Activated naive CD4-positive, alpha-beta T cell (primary cell): ENCODE results near the gene PPP5C.
"Not testable (repeated sequence)": the region's sequence is repeated elsewhere in the genome, so short reads cannot be mapped to it uniquely, and the experiment has no call there.

ENCODE experiments used
- DNase-seq, 4 experiments: peaks; one replicate each; lab custom pipeline; 2025; lab: John Stamatoyannopoulos, UW

The PPP5C gene

GRCh38 chr19:46433470-46433869 is 86.6 kb downstream of the PPP5C start:
- not testable (repeated sequence) for DNase-seq

DNA sequence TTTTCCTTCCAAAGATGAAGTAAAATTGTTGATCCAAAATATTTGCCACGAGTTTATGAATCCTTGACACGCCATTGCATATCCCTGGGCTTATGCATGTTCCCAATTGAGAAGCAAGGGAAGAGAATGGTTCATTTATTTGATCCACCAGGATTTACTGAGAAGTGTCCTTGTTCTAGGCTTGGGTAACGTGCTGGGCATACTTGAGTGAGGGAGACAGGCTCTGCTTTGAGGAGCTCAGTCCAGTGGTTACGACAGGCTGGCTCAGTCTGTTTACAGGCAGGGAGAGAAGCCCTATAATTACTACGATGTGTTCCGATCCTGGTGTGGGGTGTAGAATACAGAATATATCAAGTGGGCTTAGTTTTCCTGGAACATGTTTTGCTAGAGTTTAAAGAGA is 88.1 kb downstream of the PPP5C start:
- no peak for DNase-seq

- not testable (repeated sequence) for DNase-seq
Measured at GRCh38 chr19:46435689-46436088, 88.8 kb downstream of the PPP5C start.
